Uterus (tissue), 2 donors: ENCODE measurements around the gene DBP.

ENCODE experiments used
- POLR2A ChIP-seq, 2 donors: fragments of 450-650 bp; IDR thresholded peaks; one replicate each; pipeline ENCODE4 v1.6.1; 2016; ENCODE audit warnings: antibody characterized with exemption in 2 of 2, mild to moderate bottlenecking in 1 of 2, moderate library complexity in 1 of 2
- TF ChIP-seq, protein P1 (sequence below), 4 experiments: fragments of 200-600 bp in 2 of 4; fragments of 450-650 bp in 2 of 4; sonication (generic) in 2 of 4; IDR thresholded peaks; one replicate each; pipeline ENCODE4 v1.5.1; 2016 to 2019; ENCODE audit warnings: antibody characterized with exemption in 4 of 4, mild to moderate bottlenecking in 2 of 4, moderate library complexity in 1 of 4

DNA sequence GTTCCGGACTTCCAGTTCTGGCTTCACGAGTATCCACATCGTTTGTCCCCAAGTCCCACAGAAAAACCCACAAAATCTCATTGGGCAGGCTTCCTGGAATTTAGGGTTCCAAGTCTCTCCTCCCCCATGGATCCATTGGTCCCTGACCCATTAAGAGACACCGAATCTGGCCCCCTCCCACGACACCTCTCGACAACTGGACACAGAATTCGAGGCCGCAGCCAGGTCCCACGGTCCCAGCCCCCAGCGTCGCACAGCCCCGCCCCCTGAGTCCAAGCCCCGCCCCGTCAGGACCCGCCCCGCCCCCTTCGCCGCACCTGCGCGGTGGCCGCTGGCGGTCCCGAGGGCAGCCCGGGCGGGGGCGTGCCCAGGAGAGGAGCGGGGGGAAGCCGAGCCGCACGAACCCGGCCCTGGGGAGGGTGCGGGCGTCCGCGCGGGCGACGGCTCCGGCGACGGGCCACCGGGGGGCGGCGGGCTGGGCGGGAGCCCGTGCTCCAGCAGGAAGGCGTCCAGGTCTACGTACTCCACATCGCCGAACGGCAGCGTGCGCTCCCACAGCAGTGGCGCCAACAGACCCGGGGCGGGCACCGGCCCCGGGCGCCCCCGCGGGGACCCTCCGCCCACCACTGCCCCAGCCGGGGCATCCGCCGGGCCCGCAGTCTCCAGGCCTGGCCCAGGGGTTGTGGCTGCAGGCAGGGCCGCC, 1.8 kb downstream of the DBP start:
- peak; percentile 78 to 81 for TF ChIP-seq POLR2A (IDR thresholded peaks at IDR 0.05)
- TF ChIP-seq, protein P1, sequence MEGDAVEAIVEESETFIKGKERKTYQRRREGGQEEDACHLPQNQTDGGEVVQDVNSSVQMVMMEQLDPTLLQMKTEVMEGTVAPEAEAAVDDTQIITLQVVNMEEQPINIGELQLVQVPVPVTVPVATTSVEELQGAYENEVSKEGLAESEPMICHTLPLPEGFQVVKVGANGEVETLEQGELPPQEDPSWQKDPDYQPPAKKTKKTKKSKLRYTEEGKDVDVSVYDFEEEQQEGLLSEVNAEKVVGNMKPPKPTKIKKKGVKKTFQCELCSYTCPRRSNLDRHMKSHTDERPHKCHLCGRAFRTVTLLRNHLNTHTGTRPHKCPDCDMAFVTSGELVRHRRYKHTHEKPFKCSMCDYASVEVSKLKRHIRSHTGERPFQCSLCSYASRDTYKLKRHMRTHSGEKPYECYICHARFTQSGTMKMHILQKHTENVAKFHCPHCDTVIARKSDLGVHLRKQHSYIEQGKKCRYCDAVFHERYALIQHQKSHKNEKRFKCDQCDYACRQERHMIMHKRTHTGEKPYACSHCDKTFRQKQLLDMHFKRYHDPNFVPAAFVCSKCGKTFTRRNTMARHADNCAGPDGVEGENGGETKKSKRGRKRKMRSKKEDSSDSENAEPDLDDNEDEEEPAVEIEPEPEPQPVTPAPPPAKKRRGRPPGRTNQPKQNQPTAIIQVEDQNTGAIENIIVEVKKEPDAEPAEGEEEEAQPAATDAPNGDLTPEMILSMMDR (IDR thresholded peaks at IDR 0.05): no peak
